Measurements from ENCODE around the gene PRDX5. TPM values are rescaled to one million over a fixed set of nuclear protein-coding genes. Genes with fewer than 3 reads are reported as not detected.

PRDX5 gene
- 218 and 224 TPM in 2 replicates for total RNA-seq

DNA sequence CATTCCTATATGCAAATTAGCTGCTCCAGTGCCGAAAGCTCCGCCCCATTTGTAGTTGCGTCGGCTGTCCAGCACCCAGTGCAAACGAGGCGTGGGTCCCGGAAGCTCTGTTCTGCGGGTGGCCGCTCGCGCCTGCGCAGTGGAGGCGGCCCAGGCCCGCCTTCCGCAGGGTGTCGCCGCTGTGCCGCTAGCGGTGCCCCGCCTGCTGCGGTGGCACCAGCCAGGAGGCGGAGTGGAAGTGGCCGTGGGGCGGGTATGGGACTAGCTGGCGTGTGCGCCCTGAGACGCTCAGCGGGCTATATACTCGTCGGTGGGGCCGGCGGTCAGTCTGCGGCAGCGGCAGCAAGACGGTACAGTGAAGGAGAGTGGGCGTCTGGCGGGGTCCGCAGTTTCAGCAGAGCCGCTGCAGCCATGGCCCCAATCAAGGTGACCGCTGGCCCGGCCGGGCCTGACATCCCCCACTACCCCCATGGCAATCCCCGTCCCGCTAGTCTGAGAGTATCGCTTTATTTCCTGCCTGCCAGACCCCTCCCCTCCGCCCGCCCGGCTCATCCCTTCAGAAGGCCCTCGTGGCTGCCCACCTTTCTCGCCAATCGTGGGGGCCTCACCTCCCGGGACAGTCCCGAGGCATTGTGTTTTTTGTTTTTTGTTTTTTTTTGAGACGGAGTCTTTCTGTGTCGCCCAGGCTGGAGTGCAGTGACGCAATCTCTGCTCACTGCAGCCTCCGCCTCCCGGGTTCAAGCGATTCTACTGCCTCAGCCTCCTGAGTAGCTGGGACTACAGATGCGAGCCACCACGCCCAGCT lies at the start of gene PRDX5:
Gene PRDX5 (plus strand): TSS at position 161 of the 805 bp plus-strand sequence. CDS start 95 bp downstream, at position 256.

DNA sequence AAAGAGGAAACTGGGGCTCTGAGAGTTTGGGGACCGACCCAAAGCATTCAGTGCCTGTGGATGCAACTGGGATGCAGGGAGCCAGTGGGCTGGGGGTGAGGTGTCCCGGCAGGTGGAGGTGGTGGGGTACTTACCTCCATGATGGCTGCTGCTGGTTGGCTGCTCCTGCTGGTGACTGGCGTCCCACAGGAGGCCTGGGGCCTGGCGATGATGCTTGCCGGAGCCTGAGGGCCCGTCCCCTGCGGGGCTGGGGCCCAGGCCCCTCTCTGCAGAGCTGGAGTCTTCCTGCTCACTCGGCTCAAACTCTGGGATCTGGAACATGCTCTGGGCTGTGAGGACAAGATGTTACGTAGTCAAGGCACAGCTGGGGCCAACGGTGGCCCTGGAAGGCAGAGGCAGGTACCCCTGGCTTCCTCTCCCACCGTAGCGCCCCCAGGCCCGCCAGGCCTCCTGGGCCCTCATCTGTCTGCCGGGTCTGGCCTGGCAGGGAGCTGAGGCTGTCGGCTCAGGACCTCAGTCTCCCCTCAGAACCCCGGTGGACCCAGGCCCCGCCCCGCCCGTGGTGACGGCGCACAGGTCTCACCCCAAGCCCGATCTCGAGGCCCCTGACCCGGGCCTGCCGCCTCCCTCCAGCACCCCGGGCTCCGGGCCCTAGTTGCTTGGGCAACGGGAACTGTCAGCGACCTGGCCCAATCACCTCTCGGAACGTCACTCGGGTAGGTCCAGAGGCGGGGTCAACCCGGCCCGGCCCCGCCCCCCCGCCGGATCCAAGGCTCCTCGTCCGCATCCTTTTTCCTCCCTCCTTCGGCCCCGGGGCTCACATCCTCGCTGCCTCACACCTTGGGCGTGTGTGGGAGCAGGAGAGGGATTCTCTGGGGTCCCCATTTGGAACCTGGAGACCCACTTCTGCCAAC lies 33.6 kb upstream of the PRDX5 start, which contains the start of gene BAD:
Gene BAD (minus strand): TSS at position 618 of the 914 bp plus-strand sequence. CDS start 297 bp downstream, at position 321.

GRCh38 chr11:64284962-64285884 lies 32.7 kb upstream of the PRDX5 start, which contains the start of gene GPR137:
TSS of gene GPR137 (plus strand) at chr11:64285848. CDS start at chr11:64286525, 677 bp downstream.

GRCh38 chr11:64291262-64291751 lies 26.6 kb upstream of the PRDX5 start, which contains the start of gene KCNK4:
TSS of gene KCNK4 (plus strand) at chr11:64291302. CDS start at chr11:64293019, 1,717 bp downstream.

DNA sequence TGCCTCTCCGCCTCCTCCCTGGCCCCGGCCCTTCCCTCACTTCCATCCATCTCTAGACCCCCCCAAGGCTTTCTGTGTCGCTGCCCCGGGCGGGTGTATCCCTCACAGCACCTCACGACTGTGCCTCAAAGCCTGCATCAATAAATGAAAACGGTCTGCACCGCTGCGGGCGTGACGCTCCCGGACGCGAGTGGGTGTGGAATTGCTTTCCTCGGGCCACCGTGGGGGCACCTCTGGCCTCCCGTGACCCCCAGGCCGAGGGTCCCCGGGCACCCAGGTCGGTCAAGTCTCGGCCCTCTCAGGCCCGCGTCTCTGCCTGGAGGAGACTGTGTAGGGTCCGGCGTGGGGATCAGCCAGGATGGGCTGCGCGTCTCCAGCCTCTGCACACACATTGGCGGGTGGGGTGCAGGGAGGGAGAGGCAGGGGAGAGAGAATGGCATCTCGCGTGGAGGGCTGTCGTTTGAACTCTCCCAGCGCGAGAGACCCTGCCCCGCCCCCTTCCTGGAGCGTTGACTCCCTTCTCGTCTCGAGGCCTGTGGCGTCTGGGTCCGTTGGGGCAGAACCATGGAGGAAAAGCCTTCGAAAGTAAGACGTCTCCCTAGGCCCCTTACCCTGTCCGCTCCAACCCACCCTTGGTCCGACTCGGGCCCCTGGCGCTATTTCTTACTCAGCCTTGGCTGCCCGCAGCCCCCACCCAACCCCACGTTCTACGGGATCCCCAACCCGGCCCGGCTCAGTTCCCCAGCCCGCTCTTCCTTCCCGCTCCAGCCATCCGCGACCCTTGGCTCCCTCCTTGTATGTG lies 17.9 kb upstream of the PRDX5 start, which contains the start of gene CATSPERZ:
Gene CATSPERZ (plus strand): TSS at position 512 of the 802 bp plus-strand sequence. CDS start 53 bp downstream, at position 565.

GRCh38 chr11:64305075-64305690 lies 12.7 kb upstream of the PRDX5 start, which contains the start of gene ESRRA:
TSS of gene ESRRA (plus strand) at chr11:64305524. CDS start at chr11:64307180, 1,656 bp downstream.

DNA sequence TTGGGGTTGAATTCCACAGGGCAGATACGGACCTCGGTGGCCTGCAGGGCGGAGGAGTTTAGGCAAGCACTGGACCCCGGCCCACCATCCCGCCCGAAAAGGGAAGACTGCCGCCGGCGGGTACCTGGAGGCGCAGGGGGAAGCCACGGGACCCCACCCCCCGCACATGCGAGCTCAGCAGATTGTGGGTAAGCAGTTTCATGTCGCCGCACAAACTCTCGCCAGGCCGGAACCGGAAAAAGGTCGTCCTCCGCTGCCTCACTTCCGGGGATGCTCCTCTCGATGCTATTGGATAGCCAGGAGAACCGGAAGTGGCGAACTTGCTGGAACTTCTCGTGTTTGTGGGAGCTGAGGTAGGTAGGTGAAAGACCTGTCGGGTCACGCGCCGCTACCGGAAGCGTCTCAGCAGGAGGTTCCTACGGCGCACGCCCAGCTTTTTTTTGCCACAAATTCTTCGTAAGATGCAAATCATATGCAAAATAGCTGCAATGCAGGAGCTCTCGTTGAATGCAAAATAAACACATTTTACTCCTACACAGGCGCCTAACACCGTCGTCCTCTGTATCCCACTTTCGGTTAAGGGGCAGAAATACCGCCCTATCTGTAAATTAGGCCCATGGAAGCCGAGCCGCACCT lies 478 bp upstream of the PRDX5 start, which contains the start of gene TRMT112:
Gene TRMT112 (minus strand): TSS at position 235 of the 636 bp plus-strand sequence. CDS start 33 bp downstream, at position 202.

GRCh38 chr11:64339754-64340408 lies 22.0 kb downstream of the PRDX5 start, which contains the start of gene CCDC88B:
TSS of gene CCDC88B (plus strand) at chr11:64340204. CDS start at chr11:64340267, 63 bp downstream.

DNA sequence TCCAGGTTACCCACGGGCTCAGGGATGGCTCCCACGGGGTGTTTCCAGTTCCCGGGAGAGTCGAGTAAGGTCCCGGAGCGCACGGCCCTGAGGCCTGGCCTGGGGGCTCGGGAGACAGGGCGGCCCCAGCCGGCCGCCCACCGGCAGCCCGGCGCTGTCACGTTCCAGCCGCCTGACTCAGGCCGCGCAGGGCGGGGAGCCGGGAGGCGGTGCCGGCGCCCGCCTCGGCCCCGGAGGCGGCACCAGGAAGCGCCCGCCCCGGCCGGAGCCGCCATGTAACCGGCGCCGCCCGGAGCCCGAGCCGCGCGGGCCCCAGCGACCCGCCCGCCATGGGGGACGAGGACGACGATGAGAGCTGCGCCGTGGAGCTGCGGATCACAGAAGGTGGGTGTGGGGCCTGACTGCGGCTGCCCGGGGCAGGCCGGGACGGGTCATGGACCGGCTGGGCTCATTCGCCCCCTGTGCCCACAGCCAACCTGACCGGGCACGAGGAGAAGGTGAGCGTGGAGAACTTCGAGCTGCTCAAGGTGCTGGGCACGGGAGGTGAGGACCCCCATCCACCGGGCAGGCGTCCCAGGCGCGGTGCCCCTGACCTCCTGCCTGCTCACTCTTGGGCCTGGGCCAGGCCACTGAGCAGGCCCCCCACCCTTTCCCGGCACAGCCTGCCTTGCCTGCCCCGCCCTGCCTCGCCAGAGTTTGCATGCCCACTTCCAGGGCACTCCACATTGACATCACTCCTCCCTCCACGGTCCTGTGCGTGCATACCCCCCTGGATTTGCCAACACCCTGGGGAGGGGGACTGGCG lies 41.2 kb downstream of the PRDX5 start, which contains the start of gene RPS6KA4:
Gene RPS6KA4 (plus strand): TSS at position 256 of the 805 bp plus-strand sequence. CDS start 74 bp downstream, at position 330.

Small RNA genes lying within 50 kb of the gene (small RNA-seq; reads per million reads assigned to genes)
- gene MIR1237 (not detected), gene MIR7155 (0.46 reads per million, percentile 9 among the genes with 10 or more reads in this experiment), gene RF00019 (not detected)

Other genes starting within 250 kb of the PRDX5 start
- 12.3 and 13.9 TPM in 2 replicates for gene MACROD1, start 152.0 kb upstream of the PRDX5 start, total RNA-seq
- gene STIP1, start 131.9 kb upstream of the PRDX5 start, total RNA-seq, result 84.9 and 87.6 TPM in 2 replicates
- 1.0 and 1.2 TPM in 2 replicates for gene FERMT3, start 111.4 kb upstream of the PRDX5 start, total RNA-seq
- gene TRPT1, start 91.9 kb upstream of the PRDX5 start, total RNA-seq, result 20.8 and 29.8 TPM in 2 replicates
- 35.0 and 35.9 TPM in 2 replicates for gene NUDT22, start 91.8 kb upstream of the PRDX5 start, total RNA-seq
- gene DNAJC4, start 87.6 kb upstream of the PRDX5 start, total RNA-seq, result 9.1 and 11.8 TPM in 2 replicates
- gene VEGFB, start 83.5 kb upstream of the PRDX5 start, total RNA-seq, result 17.3 and 25.5 TPM in 2 replicates
- gene FKBP2, start 77.0 kb upstream of the PRDX5 start, total RNA-seq, result 32.5 and 35.7 TPM in 2 replicates
- 104 and 126 TPM in 2 replicates for gene PPP1R14B, start 71.2 kb upstream of the PRDX5 start, total RNA-seq
- gene PLCB3, start 66.6 kb upstream of the PRDX5 start, total RNA-seq, result 19.5 and 20.3 TPM in 2 replicates
- gene BAD, start 33.5 kb upstream of the PRDX5 start, total RNA-seq, result 61.0 and 65.3 TPM in 2 replicates
- 10.6 and 11.1 TPM in 2 replicates for gene GPR137, start 32.3 kb upstream of the PRDX5 start, total RNA-seq
- gene KCNK4, start 26.8 kb upstream of the PRDX5 start, total RNA-seq, result 0.11 TPM in 1 of 2 replicates, not detected in the other
- gene CATSPERZ, start 17.8 kb upstream of the PRDX5 start, total RNA-seq, result 0.13 TPM in 1 of 2 replicates, not detected in the other
- 17.6 and 18.7 TPM in 2 replicates for gene ESRRA, start 12.6 kb upstream of the PRDX5 start, total RNA-seq
- gene TRMT112, start 562 bp upstream of the PRDX5 start, total RNA-seq, result 109 and 165 TPM in 2 replicates
- 0.26 and 0.86 TPM in 2 replicates for gene CCDC88B, start 22.1 kb downstream of the PRDX5 start, total RNA-seq
- gene RPS6KA4, start 41.0 kb downstream of the PRDX5 start, total RNA-seq, result 26.3 and 38.2 TPM in 2 replicates
- under 0.01 TPM in 1 of 2 replicates, not detected in the other for gene SLC22A11, start 237.8 kb downstream of the PRDX5 start, total RNA-seq

Measured in articular chondrocyte of knee joint (primary cell).